ENCODE measurements around the gene EFCAB8.

Gene EFCAB8

GRCh38 chr20:32965581-32966373 lies 107.1 kb downstream of the EFCAB8 start:
- Histone ChIP-seq H3K79me2 (ENCODE audit: control insufficient read depth, insufficient read depth, low read length, unreplicated experiment) (no peaks in the 10 kb centered on the region), H3K36me3 (ENCODE audit: insufficient read depth, low read length) (no peaks in the 10 kb centered on the region), H3K27ac (ENCODE audit: low read depth, low read length) (no peak overlapping the region), H3K4me3 (ENCODE audit: low read depth, low read length) (no peak overlapping the region), H2AFZ (ENCODE audit: low read length, unreplicated experiment) (no peak overlapping the region), H3K27me3 (ENCODE audit: insufficient read depth, low read length) (peaks cover 25% of the 10 kb centered on the region; the same call in 1 of the 2 replicates), H3K4me1 (ENCODE audit: control insufficient read depth, insufficient read depth, low read length, unreplicated experiment) (peaks cover 2% of the 10 kb centered on the region)

- H3K4me3 ChIP-seq (ENCODE audit: low read depth, low read length): no peak overlapping the region
- no peak overlapping the region for H3K27ac ChIP-seq (ENCODE audit: low read depth, low read length)
- H3K4me1 ChIP-seq (ENCODE audit: control insufficient read depth, insufficient read depth, low read length, unreplicated experiment): peaks cover 2% of the 10 kb centered on the region
- H3K36me3 ChIP-seq (ENCODE audit: insufficient read depth, low read length): no peaks in the 10 kb centered on the region
- H2AFZ ChIP-seq (ENCODE audit: low read length, unreplicated experiment): no peak overlapping the region
- H3K27me3 ChIP-seq (ENCODE audit: insufficient read depth, low read length): peaks cover 21% of the 10 kb centered on the region; the same call in 1 of the 2 replicates
- no peaks in the 10 kb centered on the region for H3K79me2 ChIP-seq (ENCODE audit: control insufficient read depth, insufficient read depth, low read length, unreplicated experiment)
Measured at GRCh38 chr20:32966382-32966781, 107.7 kb downstream of the EFCAB8 start.

- Histone ChIP-seq H2AFZ (ENCODE audit: low read length, unreplicated experiment) (no peak overlapping the region), H3K79me2 (ENCODE audit: control insufficient read depth, insufficient read depth, low read length, unreplicated experiment) (no peaks in the 10 kb centered on the region), H3K27me3 (ENCODE audit: insufficient read depth, low read length) (peaks cover 18% of the 10 kb centered on the region; the same call in 1 of the 2 replicates), H3K27ac (ENCODE audit: low read depth, low read length) (no peak overlapping the region), H3K36me3 (ENCODE audit: insufficient read depth, low read length) (no peaks in the 10 kb centered on the region), H3K4me1 (ENCODE audit: control insufficient read depth, insufficient read depth, low read length, unreplicated experiment) (peaks cover 2% of the 10 kb centered on the region), H3K4me3 (ENCODE audit: low read depth, low read length) (no peak overlapping the region)
Measured at GRCh38 chr20:32966881-32967781, 108.4 kb downstream of the EFCAB8 start.

- Histone ChIP-seq H3K79me2 (ENCODE audit: control insufficient read depth, insufficient read depth, low read length, unreplicated experiment) (no peaks in the 10 kb centered on the region), H3K27me3 (ENCODE audit: insufficient read depth, low read length) (peaks cover 16% of the 10 kb centered on the region; the same call in 1 of the 2 replicates), H3K27ac (ENCODE audit: low read depth, low read length) (no peak overlapping the region), H3K36me3 (ENCODE audit: insufficient read depth, low read length) (no peaks in the 10 kb centered on the region), H3K4me3 (ENCODE audit: low read depth, low read length) (no peak overlapping the region), H3K4me1 (ENCODE audit: control insufficient read depth, insufficient read depth, low read length, unreplicated experiment) (peaks cover 2% of the 10 kb centered on the region), H2AFZ (ENCODE audit: low read length, unreplicated experiment) (no peak overlapping the region)
Measured at GRCh38 chr20:32967961-32968457, 109.3 kb downstream of the EFCAB8 start.

- peaks cover 9% of the 10 kb centered on the region; the same call in 1 of the 2 replicates for H3K27me3 ChIP-seq (ENCODE audit: insufficient read depth, low read length)
- H3K79me2 ChIP-seq (ENCODE audit: control insufficient read depth, insufficient read depth, low read length, unreplicated experiment): no peaks in the 10 kb centered on the region
- H3K4me1 ChIP-seq (ENCODE audit: control insufficient read depth, insufficient read depth, low read length, unreplicated experiment): peaks cover 2% of the 10 kb centered on the region
- no peak overlapping the region for H2AFZ ChIP-seq (ENCODE audit: low read length, unreplicated experiment)
- no peak overlapping the region for H3K4me3 ChIP-seq (ENCODE audit: low read depth, low read length)
- no peaks in the 10 kb centered on the region for H3K36me3 ChIP-seq (ENCODE audit: insufficient read depth, low read length)
- H3K27ac ChIP-seq (ENCODE audit: low read depth, low read length): no peak overlapping the region
Measured at GRCh38 chr20:32968478-32969241, 109.9 kb downstream of the EFCAB8 start.

GRCh38 chr20:32969356-32970114 lies 110.8 kb downstream of the EFCAB8 start:
- peaks cover 2% of the 10 kb centered on the region for H3K4me1 ChIP-seq (ENCODE audit: control insufficient read depth, insufficient read depth, low read length, unreplicated experiment)
- no peak overlapping the region for H3K27ac ChIP-seq (ENCODE audit: low read depth, low read length)
- no peak overlapping the region for H3K4me3 ChIP-seq (ENCODE audit: low read depth, low read length)
- peaks cover 9% of the 10 kb centered on the region; the same call in 1 of the 2 replicates for H3K27me3 ChIP-seq (ENCODE audit: insufficient read depth, low read length)
- no peak overlapping the region for H2AFZ ChIP-seq (ENCODE audit: low read length, unreplicated experiment)
- no peaks in the 10 kb centered on the region for H3K79me2 ChIP-seq (ENCODE audit: control insufficient read depth, insufficient read depth, low read length, unreplicated experiment)
- H3K36me3 ChIP-seq (ENCODE audit: insufficient read depth, low read length): no peaks in the 10 kb centered on the region

- Histone ChIP-seq H3K27me3 (ENCODE audit: insufficient read depth, low read length) (0 out of 2 replicates have a peak, but pooled peaks cover 1% of the 10 kb centered on the region), H3K36me3 (ENCODE audit: insufficient read depth, low read length) (no peaks in the 10 kb centered on the region), H3K4me1 (ENCODE audit: control insufficient read depth, insufficient read depth, low read length, unreplicated experiment) (peaks cover 2% of the 10 kb centered on the region), H3K27ac (ENCODE audit: low read depth, low read length) (no peak overlapping the region), H2AFZ (ENCODE audit: low read length, unreplicated experiment) (no peak overlapping the region), H3K4me3 (ENCODE audit: low read depth, low read length) (no peak overlapping the region), H3K79me2 (ENCODE audit: control insufficient read depth, insufficient read depth, low read length, unreplicated experiment) (no peaks in the 10 kb centered on the region)
Measured at GRCh38 chr20:32970115-32970972, 111.6 kb downstream of the EFCAB8 start.

GRCh38 chr20:32970973-32971300 lies 112.2 kb downstream of the EFCAB8 start:
- H3K4me1 ChIP-seq (ENCODE audit: control insufficient read depth, insufficient read depth, low read length, unreplicated experiment): peaks cover 2% of the 10 kb centered on the region
- H2AFZ ChIP-seq (ENCODE audit: low read length, unreplicated experiment): no peak overlapping the region
- no peaks in the 10 kb centered on the region for H3K79me2 ChIP-seq (ENCODE audit: control insufficient read depth, insufficient read depth, low read length, unreplicated experiment)
- H3K4me3 ChIP-seq (ENCODE audit: low read depth, low read length): no peak overlapping the region
- no peaks in the 10 kb centered on the region for H3K27me3 ChIP-seq (ENCODE audit: insufficient read depth, low read length)
- no peak overlapping the region for H3K27ac ChIP-seq (ENCODE audit: low read depth, low read length)
- H3K36me3 ChIP-seq (ENCODE audit: insufficient read depth, low read length): no peaks in the 10 kb centered on the region

- no peak overlapping the region for H3K4me3 ChIP-seq (ENCODE audit: low read depth, low read length)
- H3K27ac ChIP-seq (ENCODE audit: low read depth, low read length): no peak overlapping the region
- H3K36me3 ChIP-seq (ENCODE audit: insufficient read depth, low read length): no peaks in the 10 kb centered on the region
- H3K27me3 ChIP-seq (ENCODE audit: insufficient read depth, low read length): no peaks in the 10 kb centered on the region
- peaks cover 2% of the 10 kb centered on the region for H3K4me1 ChIP-seq (ENCODE audit: control insufficient read depth, insufficient read depth, low read length, unreplicated experiment)
- peak overlapping the region; percentile 87 for H2AFZ ChIP-seq (ENCODE audit: low read length, unreplicated experiment)
- no peaks in the 10 kb centered on the region for H3K79me2 ChIP-seq (ENCODE audit: control insufficient read depth, insufficient read depth, low read length, unreplicated experiment)
Measured at GRCh38 chr20:32971703-32972161, 113.0 kb downstream of the EFCAB8 start.

Measured in ACC112 (cell line).